Measurements from ENCODE around the gene CCDC17.
"Not testable (repeated sequence)": the region's sequence is repeated elsewhere in the genome, so short reads cannot be mapped to it uniquely, and the experiment has no call there.

DNA sequence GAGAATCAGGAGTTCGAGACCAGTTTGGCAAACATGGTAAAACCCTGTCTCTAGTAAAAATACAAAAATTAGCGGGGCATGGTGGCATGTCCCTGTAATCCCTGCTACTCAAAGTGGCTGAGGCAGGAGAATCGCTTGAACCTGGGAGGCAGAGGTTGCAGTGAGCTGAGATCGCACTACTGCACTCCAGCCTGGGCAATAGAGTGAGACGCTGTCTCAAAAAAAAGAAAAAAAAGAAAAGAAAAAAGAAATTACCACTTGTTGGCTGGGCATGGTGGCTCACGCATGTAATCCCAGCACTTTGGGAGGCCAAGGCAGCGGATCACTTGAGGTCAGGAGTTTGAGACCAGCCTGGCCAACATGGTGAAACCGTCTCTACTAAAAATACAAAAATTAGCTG, 27.1 kb downstream of the CCDC17 start:
- TF ChIP-seq, protein P1, sequence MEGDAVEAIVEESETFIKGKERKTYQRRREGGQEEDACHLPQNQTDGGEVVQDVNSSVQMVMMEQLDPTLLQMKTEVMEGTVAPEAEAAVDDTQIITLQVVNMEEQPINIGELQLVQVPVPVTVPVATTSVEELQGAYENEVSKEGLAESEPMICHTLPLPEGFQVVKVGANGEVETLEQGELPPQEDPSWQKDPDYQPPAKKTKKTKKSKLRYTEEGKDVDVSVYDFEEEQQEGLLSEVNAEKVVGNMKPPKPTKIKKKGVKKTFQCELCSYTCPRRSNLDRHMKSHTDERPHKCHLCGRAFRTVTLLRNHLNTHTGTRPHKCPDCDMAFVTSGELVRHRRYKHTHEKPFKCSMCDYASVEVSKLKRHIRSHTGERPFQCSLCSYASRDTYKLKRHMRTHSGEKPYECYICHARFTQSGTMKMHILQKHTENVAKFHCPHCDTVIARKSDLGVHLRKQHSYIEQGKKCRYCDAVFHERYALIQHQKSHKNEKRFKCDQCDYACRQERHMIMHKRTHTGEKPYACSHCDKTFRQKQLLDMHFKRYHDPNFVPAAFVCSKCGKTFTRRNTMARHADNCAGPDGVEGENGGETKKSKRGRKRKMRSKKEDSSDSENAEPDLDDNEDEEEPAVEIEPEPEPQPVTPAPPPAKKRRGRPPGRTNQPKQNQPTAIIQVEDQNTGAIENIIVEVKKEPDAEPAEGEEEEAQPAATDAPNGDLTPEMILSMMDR (IDR thresholded peaks at IDR 0.05): not testable (repeated sequence)
- not testable (repeated sequence) for TF ChIP-seq POLR2A (IDR thresholded peaks at IDR 0.05)
